T-cell (primary cell): ENCODE data around the gene IGSF3. TPM values are rescaled to one million over a fixed set of nuclear protein-coding genes. Genes with fewer than 3 reads are reported as not detected.

Experiments used
- ATAC-seq, 4 experiments: fragments of 200-7000 bp in 3 of 4; fragments of 150-1000 bp in 1 of 4; cut with Tn5 transposase; replicated peaks in 1 of 4; 1 replicate in 3 of 4; 2 replicates in 1 of 4; pipeline ENCODE4 v1.10.0; 2021; ENCODE audit warnings: moderate library complexity in 3 of 4, mild to moderate bottlenecking in 2 of 4, moderate number of reproducible peaks in 1 of 4
- CTCF ChIA-PET, 2 donors: fragments of 300-600 bp; sonication (Branson Sonifier 250); formaldehyde crosslinking; loops; one replicate each; lab custom pipeline; 2022; ENCODE audit warnings: antibody characterized with exemption in 2 of 2; lab: Charles Lee
- POLR2A ChIA-PET, 2 donors: fragments of 300-600 bp; sonication (Branson Sonifier 250); formaldehyde crosslinking; loops; one replicate each; lab custom pipeline; 2022; ENCODE audit warnings: antibody characterized with exemption in 2 of 2; lab: Charles Lee
- DNase-seq, 35 experiments: peaks; one replicate each; pipeline versions ENCODE4 v3.0.0 to v3.0.0-alpha.2; 2013 to 2023
- H3K27ac ChIP-seq: one replicate; pipeline ENCODE4 v1.5.1; 2013; ENCODE audit warnings: low read length
- H3K27me3 ChIP-seq, 2 experiments: replicated peaks in 1 of 2; 1 replicate in 1 of 2; 2 replicates in 1 of 2; pipeline versions ENCODE4 v1.6.1 to v1.7.0; 2013; ENCODE audit warnings: low read length in 1 of 2, mixed read lengths in 1 of 2; ENCODE audit not compliant: control insufficient read depth in 2 of 2, insufficient read depth in 2 of 2; ENCODE audit errors: extremely low read depth in 1 of 2
- H3K36me3 ChIP-seq, 2 donors: 1 replicate in 1 of 2; 2 replicates in 1 of 2; pipeline versions ENCODE4 v1.6.1 to v1.7.0; 2013; ENCODE audit warnings: low read length in 1 of 2; ENCODE audit not compliant: control insufficient read depth in 2 of 2, insufficient read depth in 1 of 2; ENCODE audit errors: extremely low read depth in 1 of 2
- H3K4me1 ChIP-seq, 2 experiments: 1 replicate in 1 of 2; 2 replicates in 1 of 2; pipeline versions ENCODE4 v1.6.1 to v1.7.0; 2013; ENCODE audit warnings: low read length in 2 of 2, mixed read lengths in 1 of 2; ENCODE audit not compliant: insufficient read depth in 2 of 2, control insufficient read depth in 1 of 2; ENCODE audit errors: extremely low read depth in 1 of 2
- H3K4me3 ChIP-seq, 2 donors: 1 replicate in 1 of 2; 2 replicates in 1 of 2; pipeline versions ENCODE4 v1.5.1 to v1.7.0; 2013; ENCODE audit warnings: mild to moderate bottlenecking in 2 of 2, low read length in 1 of 2, moderate library complexity in 1 of 2; ENCODE audit not compliant: control insufficient read depth in 1 of 2; ENCODE audit errors: extremely low read depth in 1 of 2
- H3K9me3 ChIP-seq: 2 replicates; pipeline ENCODE4 v1.7.0; 2013
- H3K27ac Mint-ChIP-seq, 2 donors: one replicate each; pipeline ENCODE4 v1.8.0; 2020 to 2021; ENCODE audit warnings: mild to moderate bottlenecking in 2 of 2, mixed read lengths in 2 of 2
- H3K27me3 Mint-ChIP-seq, 2 donors: one replicate each; pipeline ENCODE4 v1.8.0; 2021 to 2022; ENCODE audit warnings: mixed read lengths in 2 of 2
- H3K36me3 Mint-ChIP-seq: one replicate; pipeline ENCODE4 v1.8.0; 2021; ENCODE audit warnings: mixed read lengths
- H3K4me1 Mint-ChIP-seq, 3 donors: one replicate each; pipeline ENCODE4 v1.8.0; 2020 to 2022; ENCODE audit warnings: mixed read lengths in 3 of 3, mild to moderate bottlenecking in 1 of 3
- H3K4me3 Mint-ChIP-seq, 3 donors: one replicate each; pipeline ENCODE4 v1.8.0; 2020 to 2022; ENCODE audit warnings: mild to moderate bottlenecking in 3 of 3, mixed read lengths in 3 of 3, moderate library complexity in 3 of 3
- H3K9me3 Mint-ChIP-seq, 3 donors: one replicate each; pipeline ENCODE4 v1.8.0; 2020 to 2022; ENCODE audit warnings: mixed read lengths in 3 of 3
- WGBS: methylation state at CpG from one replicate; pipeline ENCODE4 v1.1.5; 2013; ENCODE audit warnings: missing lambda C conversion rate; ENCODE audit not compliant: insufficient coverage; 5-methylcytosine and 5-hydroxymethylcytosine counted together
- total RNA-seq, 35 experiments: library from RNA in 6 of 35; stranded (reverse) in 6 of 35; fragments of 120-200 nt in 1 of 35; gene quantifications; one replicate each; pipeline versions ENCODE4 v1.2.1 to v1.2.4 and lab custom pipeline; 2013 to 2026

IGSF3 gene
- total RNA-seq, 5 donors from 2014 or later (not counting 1 experiment from before 2014, with no cell fraction given), result 0.05 to 0.30 (median 0.24) TPM; not detected in 1

DNA sequence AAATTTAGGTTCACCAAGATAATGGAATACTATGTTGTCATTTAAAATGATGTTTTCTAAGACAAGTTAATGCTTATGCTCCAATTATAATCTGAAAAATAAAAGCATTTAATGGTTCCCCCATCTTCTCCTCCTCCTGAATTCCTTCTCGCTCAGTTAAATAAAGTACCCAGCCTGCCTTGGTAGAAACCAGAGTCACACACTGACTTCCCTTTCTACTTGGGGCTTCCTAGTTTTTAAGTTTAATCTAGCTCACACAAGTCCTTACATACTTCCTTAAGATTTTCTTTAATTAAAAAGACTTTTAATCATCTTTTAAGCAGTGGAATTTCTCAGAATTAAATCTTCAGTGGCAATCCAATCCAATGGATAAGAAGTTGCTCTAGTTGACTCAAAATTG is 129.6 kb downstream of the IGSF3 start:
- no peak overlapping the region for H3K4me3 Mint-ChIP-seq
- no peak for ATAC-seq
- H3K27me3 Mint-ChIP-seq, result no peaks in the 10 kb centered on the region
- no peak for DNase-seq
- H3K27ac Mint-ChIP-seq, result no peak overlapping the region
- H3K36me3 Mint-ChIP-seq, result peaks cover 57% of the 10 kb centered on the region
- no peaks in the 10 kb centered on the region for H3K9me3 Mint-ChIP-seq
- Histone ChIP-seq H3K9me3 (no peaks in the 10 kb centered on the region), H3K4me1 (peaks cover 2 to 7% of the 10 kb centered on the region in 2 experiments), H3K36me3 (peaks cover 0 to 40% of the 10 kb centered on the region in 2 donors), H3K4me3 (no peak overlapping the region), H3K27ac (no peak overlapping the region), H3K27me3 (no peaks in the 10 kb centered on the region)
- POLR2A ChIA-PET, result no interaction called here
- peaks cover 6 to 53% (median 34%) of the 10 kb centered on the region in 3 donors for H3K4me1 Mint-ChIP-seq
- WGBS, result 89% methylated on average over 1 of the region's 1 CpG
- CTCF ChIA-PET, result no interaction called here

DNA sequence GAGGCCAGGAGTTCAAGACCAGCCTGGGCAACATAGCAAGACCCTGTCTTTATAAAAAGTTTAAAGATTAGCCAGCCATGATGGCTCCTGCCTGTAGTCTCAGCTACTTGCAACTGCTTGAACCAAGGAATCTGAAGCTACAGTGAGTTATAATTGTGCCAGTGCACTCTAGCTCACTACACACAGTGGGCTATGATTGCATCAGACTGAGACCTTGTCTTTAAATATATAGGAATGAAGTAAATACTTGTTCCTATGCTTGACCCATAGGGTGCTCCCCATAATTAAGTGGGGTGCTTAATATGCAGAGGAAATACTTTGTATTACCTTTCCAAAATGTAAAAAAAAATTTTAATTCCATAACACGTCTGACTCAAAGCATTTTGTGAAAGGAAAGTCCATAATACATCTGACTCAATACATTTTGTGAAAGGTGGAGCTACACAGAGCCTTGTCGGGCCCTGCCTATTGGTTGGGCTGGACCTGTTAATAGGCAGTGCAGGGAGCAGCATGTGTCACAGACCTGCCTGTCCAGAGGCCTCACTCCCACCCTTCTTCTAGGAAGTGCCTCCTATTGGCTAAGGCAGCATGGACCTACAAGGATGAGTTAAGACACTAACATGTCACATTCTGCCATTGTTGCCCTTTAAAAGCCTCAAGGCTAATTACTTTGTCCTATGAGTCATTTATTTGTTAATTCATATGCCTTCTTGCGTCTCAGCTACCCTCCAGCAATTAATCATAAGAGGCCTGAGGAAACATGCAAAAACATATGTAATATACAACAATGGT is 130.3 kb downstream of the IGSF3 start:
- H3K27ac Mint-ChIP-seq, result no peak overlapping the region

DNA sequence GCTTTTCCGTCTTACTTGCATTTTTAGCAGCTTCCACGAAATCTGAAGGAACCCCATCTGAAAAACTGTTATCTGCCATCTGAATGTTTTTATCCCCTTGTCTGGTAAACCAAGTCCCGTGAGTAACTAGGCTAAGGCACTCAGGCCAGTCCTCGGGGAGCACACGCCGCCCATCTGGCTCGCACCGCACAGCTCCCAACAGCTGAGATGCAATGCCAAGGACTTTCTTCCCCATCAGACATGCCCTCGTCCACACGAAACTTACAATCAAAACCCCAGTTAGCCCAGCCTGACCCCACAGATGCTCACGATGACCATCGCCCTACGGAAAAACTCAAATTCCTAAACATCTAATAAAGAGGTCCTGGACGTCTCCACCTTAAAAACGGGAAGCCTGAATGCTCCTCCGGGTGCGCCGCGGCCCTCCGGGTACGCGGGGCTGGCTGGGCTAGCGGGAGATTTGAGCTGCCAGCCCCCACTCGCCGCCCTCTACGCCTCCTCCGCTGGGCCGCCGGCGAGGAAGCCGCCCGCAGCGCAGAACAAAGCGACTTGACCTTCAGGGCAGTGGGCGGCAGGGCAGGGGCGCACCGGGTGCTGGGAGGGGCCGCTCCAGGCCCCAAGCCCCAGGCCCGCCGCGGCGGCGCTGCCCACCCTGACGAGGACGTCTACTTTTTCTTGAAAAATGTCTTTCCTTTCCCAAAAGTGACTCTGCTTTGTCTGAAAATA is 133.4 kb downstream of the IGSF3 start:
- DNase-seq, result no peak
- Mint-ChIP-seq H3K9me3 (no peaks in the 10 kb centered on the region), H3K27me3 (no peaks in the 10 kb centered on the region), H3K4me3 (no peak overlapping the region), H3K27ac (no peak overlapping the region), H3K4me1 (peaks cover 0 to 25% (median 19%) of the 10 kb centered on the region in 3 donors), H3K36me3 (peaks cover 46% of the 10 kb centered on the region)
- no peaks in the 10 kb centered on the region for H3K4me1 ChIP-seq
- WGBS, result 99% methylated on average over 34 of the region's 45 CpGs
- no peak overlapping the region for H3K27ac ChIP-seq
- ATAC-seq, result no peak
- no peak overlapping the region for H3K4me3 ChIP-seq
- ChIA-PET POLR2A (interaction anchor here (0.6 kb wide), 2 partner anchors 36 to 52 kb away, joined by 3 to 5 read pairs; partner anchors contain the start of gene CD58 (in 1 of the 2)), CTCF (no interaction called here)
- H3K27me3 ChIP-seq, result no peaks in the 10 kb centered on the region
- peaks cover 0 to 36% of the 10 kb centered on the region in 2 donors for H3K36me3 ChIP-seq
- H3K9me3 ChIP-seq, result no peaks in the 10 kb centered on the region

More for the DNA sequence above, 130.3 kb downstream of the IGSF3 start:
- no peaks in the 10 kb centered on the region for H3K27me3 ChIP-seq
- 80% methylated on average over 1 of the region's 3 CpGs for WGBS
- no peak overlapping the region for H3K27ac ChIP-seq
- H3K36me3 ChIP-seq, result peaks cover 0 to 35% of the 10 kb centered on the region in 2 donors
- DNase-seq (no peak), ATAC-seq (no peak)
- H3K9me3 ChIP-seq, result no peaks in the 10 kb centered on the region
- H3K9me3 Mint-ChIP-seq, result no peaks in the 10 kb centered on the region
- H3K27me3 Mint-ChIP-seq, result no peaks in the 10 kb centered on the region
- ChIA-PET CTCF (no interaction called here), POLR2A (no interaction called here)
- H3K4me3 ChIP-seq, result no peak overlapping the region
- H3K4me3 Mint-ChIP-seq, result no peak overlapping the region
- H3K4me1 Mint-ChIP-seq, result peaks cover 6 to 47% (median 35%) of the 10 kb centered on the region in 3 donors
- peaks cover 2 to 7% of the 10 kb centered on the region in 2 experiments for H3K4me1 ChIP-seq
- peaks cover 52% of the 10 kb centered on the region for H3K36me3 Mint-ChIP-seq

DNA sequence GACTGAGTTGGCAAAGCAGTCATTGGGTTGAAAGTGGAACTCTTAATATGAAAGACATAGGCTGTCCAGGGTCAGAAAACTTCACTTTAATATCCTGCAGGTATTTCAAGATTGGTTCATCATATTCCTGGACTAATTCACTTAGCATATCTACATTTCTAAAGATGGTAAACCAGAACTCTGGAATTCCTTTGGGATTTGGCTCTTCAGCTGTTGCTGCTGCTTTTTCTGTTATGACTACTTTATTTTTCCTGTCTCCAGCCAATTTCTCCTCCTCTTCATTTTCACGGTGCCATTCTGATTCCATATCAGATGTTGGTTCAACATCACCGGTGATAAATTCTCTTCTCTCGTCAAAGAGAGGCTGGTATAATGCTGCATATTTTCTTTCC is 134.1 kb downstream of the IGSF3 start:
- Mint-ChIP-seq H3K27ac (no peak overlapping the region), H3K36me3 (peaks cover 45% of the 10 kb centered on the region), H3K4me1 (peaks cover 0 to 18% (median 11%) of the 10 kb centered on the region in 3 donors), H3K27me3 (no peaks in the 10 kb centered on the region), H3K9me3 (no peaks in the 10 kb centered on the region), H3K4me3 (no peak overlapping the region)
- H3K36me3 ChIP-seq, result peaks cover 0 to 28% of the 10 kb centered on the region in 2 donors
- no peaks in the 10 kb centered on the region for H3K4me1 ChIP-seq
- POLR2A ChIA-PET, result interaction anchor here in 1 of 2 donors (0.6 kb wide), 1 partner anchor 53 kb away, joined by 5 read pairs; no protein-coding TSS in a partner anchor
- no peak for DNase-seq
- H3K4me3 ChIP-seq, result no peak overlapping the region
- no peaks in the 10 kb centered on the region for H3K27me3 ChIP-seq
- 100% methylated on average over 2 of the region's 3 CpGs for WGBS
- CTCF ChIA-PET, result no interaction called here
- no peak overlapping the region for H3K27ac ChIP-seq
- no peaks in the 10 kb centered on the region for H3K9me3 ChIP-seq
- ATAC-seq, result no peak

DNA sequence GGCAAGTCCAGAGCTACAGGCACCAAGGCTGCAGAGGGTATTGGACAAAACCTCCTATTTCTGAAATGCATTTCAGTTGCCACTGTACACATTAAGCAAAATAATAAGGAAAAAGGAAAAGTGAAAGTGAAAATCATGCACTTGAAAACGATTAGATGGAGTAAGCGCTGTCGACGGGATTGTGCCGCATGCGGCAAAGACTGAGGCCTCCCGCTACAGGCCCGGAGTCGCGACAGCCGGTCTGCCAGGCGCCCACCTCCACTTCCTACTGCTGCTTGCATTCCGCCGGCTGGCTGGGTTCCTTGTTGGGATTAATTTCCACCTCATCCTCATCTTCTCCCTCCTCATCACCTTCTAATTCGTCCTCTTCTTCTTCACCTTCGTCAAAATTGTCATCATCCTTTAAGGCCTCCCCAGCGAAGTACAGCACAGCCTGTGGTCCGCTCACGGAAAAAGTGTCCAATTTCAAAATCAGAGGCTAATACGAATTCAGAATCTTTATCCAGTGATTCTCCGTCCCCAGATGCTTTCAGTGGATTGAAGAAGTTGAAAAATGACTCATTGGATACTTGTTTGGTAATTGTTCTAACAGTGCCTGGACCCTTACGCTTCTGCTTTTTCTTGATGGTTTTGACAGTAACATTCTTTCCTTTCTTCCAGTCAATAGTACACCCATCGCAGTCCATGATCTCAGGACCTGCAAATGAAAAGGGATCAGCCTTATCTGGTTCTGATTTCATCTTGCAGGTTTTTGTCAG is 134.7 kb downstream of the IGSF3 start:
- Mint-ChIP-seq H3K9me3 (peaks cover 0 to 4% (median 3%) of the 10 kb centered on the region in 3 donors), H3K4me3 (no peak overlapping the region), H3K4me1 (peaks cover 0 to 12% (median 6%) of the 10 kb centered on the region in 3 donors), H3K36me3 (peaks cover 49% of the 10 kb centered on the region), H3K27me3 (no peaks in the 10 kb centered on the region), H3K27ac (no peak overlapping the region)
- Histone ChIP-seq H3K36me3 (peaks cover 0 to 27% of the 10 kb centered on the region in 2 donors), H3K27me3 (no peaks in the 10 kb centered on the region), H3K4me3 (no peak overlapping the region), H3K4me1 (no peaks in the 10 kb centered on the region), H3K27ac (no peak overlapping the region), H3K9me3 (no peaks in the 10 kb centered on the region)
- DNase-seq (no peak), ATAC-seq (no peak)
- POLR2A ChIA-PET, result no interaction called here
- WGBS, result 96% methylated on average over 20 of the region's 23 CpGs
- CTCF ChIA-PET, result interaction anchor here in 1 of 2 donors (0.8 kb wide), 1 partner anchor 9 kb away, joined by 3 read pairs; no protein-coding TSS in a partner anchor

DNA sequence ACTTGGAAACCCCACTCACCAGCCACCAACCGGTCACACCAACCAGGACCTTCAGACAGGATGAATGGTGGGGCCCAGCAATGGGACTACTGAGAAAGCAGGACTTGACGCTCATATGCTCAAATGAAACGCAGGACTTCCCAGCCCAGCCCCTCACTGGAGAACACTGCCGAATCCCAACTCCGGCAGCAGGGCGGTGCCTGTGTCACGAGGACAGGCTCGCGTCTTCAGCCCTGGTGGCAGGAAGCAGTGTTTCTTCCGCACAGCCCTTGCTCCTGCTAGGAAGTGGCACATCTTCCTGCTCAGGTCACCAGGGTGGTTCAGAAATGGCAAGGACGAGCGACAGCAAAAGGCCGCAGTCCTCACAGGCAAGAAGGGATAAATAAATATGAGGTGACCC is 135.6 kb downstream of the IGSF3 start:
- WGBS, result 94% methylated on average over 9 of the region's 13 CpGs
- H3K9me3 ChIP-seq, result no peaks in the 10 kb centered on the region
- H3K4me3 Mint-ChIP-seq, result no peak overlapping the region
- H3K36me3 Mint-ChIP-seq, result peaks cover 55% of the 10 kb centered on the region
- ChIA-PET CTCF (interaction anchor here in 1 of 2 donors (0.8 kb wide), 1 partner anchor 10 kb away, joined by 3 read pairs; no protein-coding TSS in a partner anchor), POLR2A (no interaction called here)
- H3K27me3 Mint-ChIP-seq, result no peaks in the 10 kb centered on the region
- no peaks in the 10 kb centered on the region for H3K27me3 ChIP-seq
- no peaks in the 10 kb centered on the region for H3K4me1 ChIP-seq
- H3K9me3 Mint-ChIP-seq, result peaks cover 0 to 5% (median 4%) of the 10 kb centered on the region in 3 donors
- H3K4me3 ChIP-seq, result no peak overlapping the region
- H3K36me3 ChIP-seq, result peaks cover 0 to 21% of the 10 kb centered on the region in 2 donors
- H3K27ac ChIP-seq, result no peak overlapping the region
- H3K4me1 Mint-ChIP-seq, result peaks cover 0 to 8% (median 4%) of the 10 kb centered on the region in 3 donors
- ATAC-seq (no peak), DNase-seq (no peak)
- H3K27ac Mint-ChIP-seq, result no peak overlapping the region
